GM23338 (cell line): Measurements from ENCODE around the gene DOCK4. TPM values are rescaled to one million over a fixed set of nuclear protein-coding genes. Genes with fewer than 3 reads are reported as not detected.

Experiments used
- ATAC-seq: fragments of 200-7000 bp; cut with Tn5 transposase; 3 replicates; pipeline ENCODE4 v1.9.1; 2020
- DNase-seq: peaks from one replicate; pipeline ENCODE4 v3.0.0-alpha.2; 2015; ENCODE audit warnings: low spot score
- H2AFZ ChIP-seq: fragments of 200-600 bp; sonication (generic); 2 replicates; pipeline ENCODE4 v1.8.0; 2016; ENCODE audit warnings: antibody characterized with exemption, mild to moderate bottlenecking, moderate library complexity
- H3F3A ChIP-seq: fragments of 200-600 bp; sonication (generic); replicated peaks from 2 replicates; pipeline ENCODE4 v1.8.0; 2017; ENCODE audit warnings: antibody characterized with exemption, mixed run types, low read depth
- H3K27ac ChIP-seq: fragments of 200-600 bp; sonication (generic); 2 replicates; pipeline ENCODE4 v1.6.1; 2016; ENCODE audit warnings: low read depth
- H3K27me3 ChIP-seq: fragments of 200-600 bp; sonication (generic); 2 replicates; pipeline ENCODE4 v1.8.0; 2016; ENCODE audit warnings: mild to moderate bottlenecking, mixed run types, moderate library complexity; ENCODE audit not compliant: insufficient read depth
- H3K36me3 ChIP-seq: fragments of 200-600 bp; sonication (generic); 2 replicates; pipeline ENCODE4 v1.8.0; 2016; ENCODE audit warnings: mild to moderate bottlenecking; ENCODE audit not compliant: insufficient read depth
- H3K4me1 ChIP-seq: fragments of 200-600 bp; sonication (generic); 2 replicates; pipeline ENCODE4 v1.8.0; 2016; ENCODE audit warnings: mild to moderate bottlenecking, moderate library complexity; ENCODE audit not compliant: insufficient read depth
- H3K4me2 ChIP-seq: fragments of 200-600 bp; sonication (generic); 2 replicates; pipeline ENCODE4 v1.7.1; 2017; ENCODE audit warnings: mixed run types
- H3K4me3 ChIP-seq: fragments of 200-600 bp; sonication (generic); 2 replicates; pipeline ENCODE4 v1.6.1; 2016; ENCODE audit warnings: mixed run types
- H3K79me2 ChIP-seq: fragments of 200-600 bp; sonication (generic); replicated peaks from 2 replicates; pipeline ENCODE4 v1.8.0; 2017; ENCODE audit warnings: mild to moderate bottlenecking; ENCODE audit not compliant: insufficient read depth
- H3K9me2 ChIP-seq: fragments of 200-600 bp; sonication (generic); 2 replicates; pipeline ENCODE4 v1.8.0; 2017; ENCODE audit not compliant: insufficient read depth
- H4K20me1 ChIP-seq: fragments of 200-600 bp; sonication (generic); replicated peaks from 2 replicates; pipeline ENCODE4 v1.8.0; 2017; ENCODE audit warnings: mild to moderate bottlenecking; ENCODE audit not compliant: insufficient read depth
- H3K27ac Mint-ChIP-seq: 2 replicates; pipeline ENCODE4 v1.8.0; 2020; ENCODE audit warnings: inconsistent platforms, mild to moderate bottlenecking, moderate library complexity, mixed read lengths
- H3K27me3 Mint-ChIP-seq: 3 replicates; pipeline ENCODE4 v1.8.0; 2022; ENCODE audit warnings: low read depth, mild to moderate bottlenecking, moderate library complexity, mixed read lengths, inconsistent platforms; ENCODE audit not compliant: insufficient read depth, poor library complexity
- H3K36me3 Mint-ChIP-seq: 3 replicates; pipeline ENCODE4 v1.8.0; 2021; ENCODE audit warnings: low read depth, mild to moderate bottlenecking, inconsistent platforms, moderate library complexity, mixed read lengths
- H3K4me1 Mint-ChIP-seq: 3 replicates; pipeline ENCODE4 v1.8.0; 2020; ENCODE audit warnings: mild to moderate bottlenecking, inconsistent platforms, mixed read lengths
- H3K4me3 Mint-ChIP-seq: 3 replicates; pipeline ENCODE4 v1.8.0; 2021; ENCODE audit warnings: moderate library complexity, mild to moderate bottlenecking, inconsistent platforms, mixed read lengths
- H3K9me3 Mint-ChIP-seq: 3 replicates; pipeline ENCODE4 v1.8.0; 2020; ENCODE audit warnings: moderate library complexity, mild to moderate bottlenecking, inconsistent platforms, mixed read lengths
- CREB1 ChIP-seq: fragments of 250-450 bp; sonication (Bioruptor Pico); IDR thresholded peaks from 2 replicates; pipeline ENCODE4 v1.5.0; 2020; ENCODE audit warnings: low read depth, mild to moderate bottlenecking, moderate library complexity
- EZH2 ChIP-seq: fragments of 200-600 bp; sonication (generic); IDR thresholded peaks from one replicate; pipeline ENCODE4 v1.8.0; 2017; ENCODE audit warnings: antibody characterized with exemption, mild to moderate bottlenecking, low read depth; ENCODE audit not compliant: unreplicated experiment
- EZH2phosphoT487 ChIP-seq: fragments of 200-600 bp; sonication (generic); IDR thresholded peaks from one replicate; pipeline ENCODE4 v1.8.1; 2018; ENCODE audit warnings: antibody characterized with exemption; ENCODE audit not compliant: unreplicated experiment
- JUNB ChIP-seq: IDR thresholded peaks from one replicate; pipeline ENCODE4 v1.6.1; 2016; ENCODE audit warnings: antibody characterized with exemption; ENCODE audit not compliant: unreplicated experiment
- NANOG ChIP-seq: IDR thresholded peaks from 2 replicates; pipeline ENCODE4 v1.6.1; 2016; ENCODE audit warnings: antibody characterized with exemption, borderline replicate concordance
- POLR2AphosphoS5 ChIP-seq: IDR thresholded peaks from 2 replicates; pipeline ENCODE4 v1.6.1; 2016; ENCODE audit warnings: antibody characterized with exemption, low read depth
- STAT1 ChIP-seq: IDR thresholded peaks from one replicate; pipeline ENCODE4 v1.6.1; 2016; ENCODE audit warnings: antibody characterized with exemption; ENCODE audit not compliant: unreplicated experiment
- polyA plus RNA-seq: library from polyadenylated mRNA; unstranded; fragments of >200 nt; fragmentation: Nextera tagmentation; extraction: Ambion mirVana; gene quantifications from 2 replicates; pipeline ENCODE4 v1.2.1, GENCODE V29; 2016
- total RNA-seq: library from RNA; depleted of rRNA; stranded (reverse); fragments of >200 nt; shearing (Covaris generic); gene quantifications from 2 replicates; pipeline ENCODE4 v1.2.3, GENCODE V29; 2014
- TF ChIP-seq, protein P1 (sequence below): IDR thresholded peaks from one replicate; pipeline ENCODE4 v1.6.1; 2018; ENCODE audit warnings: antibody characterized with exemption; ENCODE audit not compliant: unreplicated experiment
- TF ChIP-seq, protein P2 (sequence below), 2 experiments: fragments of 200-600 bp in 1 of 2; sonication (generic) in 1 of 2; conservative IDR thresholded peaks; 2 replicates each; pipeline versions ENCODE4 v1.5.1 to v1.6.1; 2016 to 2017; ENCODE audit warnings: antibody characterized with exemption in 2 of 2, low read depth in 2 of 2, mild to moderate bottlenecking in 2 of 2, moderate library complexity in 1 of 2
- TF ChIP-seq, protein P3 (sequence below): fragments of 250-450 bp; sonication (Bioruptor Pico); IDR thresholded peaks from 2 replicates; pipeline ENCODE4 v1.5.0; 2020; ENCODE audit warnings: mild to moderate bottlenecking, moderate library complexity

DOCK4 gene
- total and polyA plus RNA-seq, 2 experiments from 2014 or later: 6.3 to 33.8 TPM

- peaks cover 11% of the 10 kb centered on the region; the same call in 1 of the 2 replicates for H3K9me2 ChIP-seq
- H3K4me1 ChIP-seq: no peaks in the 10 kb centered on the region
- H3K4me1 Mint-ChIP-seq: 0 out of 3 replicates have a peak, but pooled peaks cover 3% of the 10 kb centered on the region
- H4K20me1 ChIP-seq: no peaks in the 10 kb centered on the region
- TF ChIP-seq EZH2phosphoT487: no peak
- TF ChIP-seq, protein P1, sequence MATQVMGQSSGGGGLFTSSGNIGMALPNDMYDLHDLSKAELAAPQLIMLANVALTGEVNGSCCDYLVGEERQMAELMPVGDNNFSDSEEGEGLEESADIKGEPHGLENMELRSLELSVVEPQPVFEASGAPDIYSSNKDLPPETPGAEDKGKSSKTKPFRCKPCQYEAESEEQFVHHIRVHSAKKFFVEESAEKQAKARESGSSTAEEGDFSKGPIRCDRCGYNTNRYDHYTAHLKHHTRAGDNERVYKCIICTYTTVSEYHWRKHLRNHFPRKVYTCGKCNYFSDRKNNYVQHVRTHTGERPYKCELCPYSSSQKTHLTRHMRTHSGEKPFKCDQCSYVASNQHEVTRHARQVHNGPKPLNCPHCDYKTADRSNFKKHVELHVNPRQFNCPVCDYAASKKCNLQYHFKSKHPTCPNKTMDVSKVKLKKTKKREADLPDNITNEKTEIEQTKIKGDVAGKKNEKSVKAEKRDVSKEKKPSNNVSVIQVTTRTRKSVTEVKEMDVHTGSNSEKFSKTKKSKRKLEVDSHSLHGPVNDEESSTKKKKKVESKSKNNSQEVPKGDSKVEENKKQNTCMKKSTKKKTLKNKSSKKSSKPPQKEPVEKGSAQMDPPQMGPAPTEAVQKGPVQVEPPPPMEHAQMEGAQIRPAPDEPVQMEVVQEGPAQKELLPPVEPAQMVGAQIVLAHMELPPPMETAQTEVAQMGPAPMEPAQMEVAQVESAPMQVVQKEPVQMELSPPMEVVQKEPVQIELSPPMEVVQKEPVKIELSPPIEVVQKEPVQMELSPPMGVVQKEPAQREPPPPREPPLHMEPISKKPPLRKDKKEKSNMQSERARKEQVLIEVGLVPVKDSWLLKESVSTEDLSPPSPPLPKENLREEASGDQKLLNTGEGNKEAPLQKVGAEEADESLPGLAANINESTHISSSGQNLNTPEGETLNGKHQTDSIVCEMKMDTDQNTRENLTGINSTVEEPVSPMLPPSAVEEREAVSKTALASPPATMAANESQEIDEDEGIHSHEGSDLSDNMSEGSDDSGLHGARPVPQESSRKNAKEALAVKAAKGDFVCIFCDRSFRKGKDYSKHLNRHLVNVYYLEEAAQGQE: no peak
- TF ChIP-seq, protein P2, sequence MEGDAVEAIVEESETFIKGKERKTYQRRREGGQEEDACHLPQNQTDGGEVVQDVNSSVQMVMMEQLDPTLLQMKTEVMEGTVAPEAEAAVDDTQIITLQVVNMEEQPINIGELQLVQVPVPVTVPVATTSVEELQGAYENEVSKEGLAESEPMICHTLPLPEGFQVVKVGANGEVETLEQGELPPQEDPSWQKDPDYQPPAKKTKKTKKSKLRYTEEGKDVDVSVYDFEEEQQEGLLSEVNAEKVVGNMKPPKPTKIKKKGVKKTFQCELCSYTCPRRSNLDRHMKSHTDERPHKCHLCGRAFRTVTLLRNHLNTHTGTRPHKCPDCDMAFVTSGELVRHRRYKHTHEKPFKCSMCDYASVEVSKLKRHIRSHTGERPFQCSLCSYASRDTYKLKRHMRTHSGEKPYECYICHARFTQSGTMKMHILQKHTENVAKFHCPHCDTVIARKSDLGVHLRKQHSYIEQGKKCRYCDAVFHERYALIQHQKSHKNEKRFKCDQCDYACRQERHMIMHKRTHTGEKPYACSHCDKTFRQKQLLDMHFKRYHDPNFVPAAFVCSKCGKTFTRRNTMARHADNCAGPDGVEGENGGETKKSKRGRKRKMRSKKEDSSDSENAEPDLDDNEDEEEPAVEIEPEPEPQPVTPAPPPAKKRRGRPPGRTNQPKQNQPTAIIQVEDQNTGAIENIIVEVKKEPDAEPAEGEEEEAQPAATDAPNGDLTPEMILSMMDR (conservative IDR thresholded peaks at IDR 0.05; ENCODE audit: low read depth in 2 of 2): no peak
- no peak for TF ChIP-seq POLR2AphosphoS5
- TF ChIP-seq NANOG: no peak
- TF ChIP-seq JUNB: no peak
- no peak for TF ChIP-seq EZH2
- TF ChIP-seq, protein P3, sequence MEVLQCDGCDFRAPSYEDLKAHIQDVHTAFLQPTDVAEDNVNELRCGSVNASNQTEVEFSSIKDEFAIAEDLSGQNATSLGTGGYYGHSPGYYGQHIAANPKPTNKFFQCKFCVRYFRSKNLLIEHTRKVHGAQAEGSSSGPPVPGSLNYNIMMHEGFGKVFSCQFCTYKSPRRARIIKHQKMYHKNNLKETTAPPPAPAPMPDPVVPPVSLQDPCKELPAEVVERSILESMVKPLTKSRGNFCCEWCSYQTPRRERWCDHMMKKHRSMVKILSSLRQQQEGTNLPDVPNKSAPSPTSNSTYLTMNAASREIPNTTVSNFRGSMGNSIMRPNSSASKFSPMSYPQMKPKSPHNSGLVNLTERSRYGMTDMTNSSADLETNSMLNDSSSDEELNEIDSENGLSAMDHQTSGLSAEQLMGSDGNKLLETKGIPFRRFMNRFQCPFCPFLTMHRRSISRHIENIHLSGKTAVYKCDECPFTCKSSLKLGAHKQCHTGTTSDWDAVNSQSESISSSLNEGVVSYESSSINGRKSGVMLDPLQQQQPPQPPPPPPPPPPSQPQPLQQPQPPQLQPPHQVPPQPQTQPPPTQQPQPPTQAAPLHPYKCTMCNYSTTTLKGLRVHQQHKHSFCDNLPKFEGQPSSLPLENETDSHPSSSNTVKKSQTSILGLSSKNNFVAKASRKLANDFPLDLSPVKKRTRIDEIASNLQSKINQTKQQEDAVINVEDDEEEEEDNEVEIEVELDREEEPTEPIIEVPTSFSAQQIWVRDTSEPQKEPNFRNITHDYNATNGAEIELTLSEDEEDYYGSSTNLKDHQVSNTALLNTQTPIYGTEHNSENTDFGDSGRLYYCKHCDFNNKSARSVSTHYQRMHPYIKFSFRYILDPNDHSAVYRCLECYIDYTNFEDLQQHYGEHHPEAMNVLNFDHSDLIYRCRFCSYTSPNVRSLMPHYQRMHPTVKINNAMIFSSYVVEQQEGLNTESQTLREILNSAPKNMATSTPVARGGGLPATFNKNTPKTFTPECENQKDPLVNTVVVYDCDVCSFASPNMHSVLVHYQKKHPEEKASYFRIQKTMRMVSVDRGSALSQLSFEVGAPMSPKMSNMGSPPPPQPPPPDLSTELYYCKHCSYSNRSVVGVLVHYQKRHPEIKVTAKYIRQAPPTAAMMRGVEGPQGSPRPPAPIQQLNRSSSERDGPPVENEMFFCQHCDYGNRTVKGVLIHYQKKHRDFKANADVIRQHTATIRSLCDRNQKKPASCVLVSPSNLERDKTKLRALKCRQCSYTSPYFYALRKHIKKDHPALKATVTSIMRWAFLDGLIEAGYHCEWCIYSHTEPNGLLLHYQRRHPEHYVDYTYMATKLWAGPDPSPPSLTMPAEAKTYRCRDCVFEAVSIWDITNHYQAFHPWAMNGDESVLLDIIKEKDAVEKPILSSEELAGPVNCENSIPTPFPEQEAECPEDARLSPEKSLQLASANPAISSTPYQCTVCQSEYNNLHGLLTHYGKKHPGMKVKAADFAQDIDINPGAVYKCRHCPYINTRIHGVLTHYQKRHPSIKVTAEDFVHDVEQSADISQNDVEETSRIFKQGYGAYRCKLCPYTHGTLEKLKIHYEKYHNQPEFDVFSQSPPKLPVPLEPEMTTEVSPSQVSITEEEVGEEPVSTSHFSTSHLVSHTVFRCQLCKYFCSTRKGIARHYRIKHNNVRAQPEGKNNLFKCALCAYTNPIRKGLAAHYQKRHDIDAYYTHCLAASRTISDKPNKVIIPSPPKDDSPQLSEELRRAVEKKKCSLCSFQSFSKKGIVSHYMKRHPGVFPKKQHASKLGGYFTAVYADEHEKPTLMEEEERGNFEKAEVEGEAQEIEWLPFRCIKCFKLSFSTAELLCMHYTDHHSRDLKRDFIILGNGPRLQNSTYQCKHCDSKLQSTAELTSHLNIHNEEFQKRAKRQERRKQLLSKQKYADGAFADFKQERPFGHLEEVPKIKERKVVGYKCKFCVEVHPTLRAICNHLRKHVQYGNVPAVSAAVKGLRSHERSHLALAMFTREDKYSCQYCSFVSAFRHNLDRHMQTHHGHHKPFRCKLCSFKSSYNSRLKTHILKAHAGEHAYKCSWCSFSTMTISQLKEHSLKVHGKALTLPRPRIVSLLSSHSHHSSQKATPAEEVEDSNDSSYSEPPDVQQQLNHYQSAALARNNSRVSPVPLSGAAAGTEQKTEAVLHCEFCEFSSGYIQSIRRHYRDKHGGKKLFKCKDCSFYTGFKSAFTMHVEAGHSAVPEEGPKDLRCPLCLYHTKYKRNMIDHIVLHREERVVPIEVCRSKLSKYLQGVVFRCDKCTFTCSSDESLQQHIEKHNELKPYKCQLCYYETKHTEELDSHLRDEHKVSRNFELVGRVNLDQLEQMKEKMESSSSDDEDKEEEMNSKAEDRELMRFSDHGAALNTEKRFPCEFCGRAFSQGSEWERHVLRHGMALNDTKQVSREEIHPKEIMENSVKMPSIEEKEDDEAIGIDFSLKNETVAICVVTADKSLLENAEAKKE (CRISPR knock-in tag): no peak
- no peak for TF ChIP-seq CREB1 (CRISPR knock-in tag)
- TF ChIP-seq STAT1: no peak
- H3K9me3 Mint-ChIP-seq: no peaks in the 10 kb centered on the region
- ATAC-seq: no peak
- no peak for DNase-seq
- H3K27ac Mint-ChIP-seq: no peak overlapping the region; the same call in 1 of the 2 replicates
- no peaks in the 10 kb centered on the region for H3K79me2 ChIP-seq
- no peak overlapping the region for H3K27ac ChIP-seq
- H3K27me3 ChIP-seq: no peaks in the 10 kb centered on the region
- H3K4me3 Mint-ChIP-seq: no peak overlapping the region
- no peaks in the 10 kb centered on the region for H3F3A ChIP-seq
- no peak overlapping the region for H2AFZ ChIP-seq
- H3K36me3 Mint-ChIP-seq: no peaks in the 10 kb centered on the region
- no peaks in the 10 kb centered on the region for H3K36me3 ChIP-seq
- no peak overlapping the region for H3K4me3 ChIP-seq
- H3K4me2 ChIP-seq: no peak overlapping the region
- H3K27me3 Mint-ChIP-seq: peaks cover 4% of the 10 kb centered on the region
Observed at GRCh38 chr7:111678986-111679385, 527.2 kb downstream of the DOCK4 start.
